H1 (cell line): ENCODE data around the gene GRM4. TPM values are rescaled to one million over a fixed set of nuclear protein-coding genes. Genes with fewer than 3 reads are reported as not detected.

Experiments used
- CTCF ChIA-PET: fragments of 300-600 bp; sonication (Branson Sonifier 250); formaldehyde crosslinking; loops from one replicate; lab custom pipeline; 2021; ENCODE audit not compliant: partially characterized antibody; lab: Charles Lee
- POLR2A ChIA-PET: fragments of 300-600 bp; sonication (Branson Sonifier 250); formaldehyde crosslinking; loops from one replicate; lab custom pipeline; 2021; ENCODE audit warnings: inconsistent platforms; ENCODE audit not compliant: partially characterized antibody; lab: Charles Lee
- DNase-seq, 2 experiments: peaks; one replicate each; pipeline versions ENCODE4 v3.0.0 to v3.0.0-alpha.2; 2010 to 2022; ENCODE audit warnings: low spot score in 2 of 2, low read depth in 1 of 2, mixed read lengths in 1 of 2
- FAIRE-seq: peaks from 2 replicates; lab custom pipeline; 2011; peaks lifted over from hg19 to GRCh38; lab: Jason Lieb, UNC
- H2AFZ ChIP-seq: 2 replicates; pipeline ENCODE4 v1.8.1; 2012; ENCODE audit warnings: low read length, inconsistent platforms
- H2AK5ac ChIP-seq: 2 replicates; pipeline ENCODE4 v1.6.1; 2013; ENCODE audit warnings: low read depth, low read length
- H2BK120ac ChIP-seq: replicated peaks from 2 replicates; pipeline ENCODE3; 2013; ENCODE audit warnings: low read depth, low read length, inconsistent platforms
- H2BK12ac ChIP-seq: 2 replicates; pipeline ENCODE4 v1.6.1; 2013; ENCODE audit warnings: low read depth, low read length
- H2BK15ac ChIP-seq: 2 replicates; pipeline ENCODE4 v1.6.1; 2013; ENCODE audit warnings: low read length
- H2BK20ac ChIP-seq: 2 replicates; pipeline ENCODE4 v1.6.1; 2013; ENCODE audit warnings: low read length
- H2BK5ac ChIP-seq: 2 replicates; pipeline ENCODE4 v1.6.1; 2013; ENCODE audit warnings: low read depth, low read length
- H3K14ac ChIP-seq: 2 replicates; pipeline ENCODE4 v1.6.1; 2013; ENCODE audit warnings: inconsistent platforms; ENCODE audit not compliant: insufficient read length
- H3K18ac ChIP-seq: 2 replicates; pipeline ENCODE4 v1.6.1; 2013; ENCODE audit warnings: low read length; ENCODE audit errors: extremely low read depth
- H3K23ac ChIP-seq: 2 replicates; pipeline ENCODE4 v1.6.1; 2013; ENCODE audit warnings: inconsistent platforms; ENCODE audit not compliant: insufficient read length
- H3K23me2 ChIP-seq: 2 replicates; pipeline ENCODE4 v1.6.1; 2013; ENCODE audit warnings: low read depth, low read length
- H3K27ac ChIP-seq: 2 replicates; pipeline ENCODE4 v1.6.1; 2011; ENCODE audit warnings: low read depth, low read length, inconsistent platforms
- H3K27me3 ChIP-seq, 4 experiments: replicated peaks in 1 of 4; 1 replicate in 1 of 4; 2 replicates in 3 of 4; pipeline versions ENCODE4 v1.6.1 to v1.8.1; 2011 to 2013; ENCODE audit warnings: low read length in 3 of 4, mild to moderate bottlenecking in 3 of 4, inconsistent platforms in 2 of 4, mixed read lengths in 2 of 4, moderate library complexity in 1 of 4; ENCODE audit not compliant: control insufficient read depth in 3 of 4, insufficient read depth in 3 of 4; ENCODE audit errors: extremely low read depth in 1 of 4
- H3K36me3 ChIP-seq, 4 experiments: 2 replicates each; pipeline versions ENCODE4 v1.6.1 to v1.8.1; 2011 to 2013; ENCODE audit warnings: mild to moderate bottlenecking in 4 of 4, low read length in 3 of 4, moderate library complexity in 2 of 4, control low read depth in 1 of 4, inconsistent platforms in 1 of 4; ENCODE audit not compliant: insufficient read depth in 4 of 4, control insufficient read depth in 2 of 4
- H3K4ac ChIP-seq: replicated peaks from 2 replicates; pipeline ENCODE3; 2013; ENCODE audit warnings: low read length, low read depth, mixed read lengths, inconsistent platforms; ENCODE audit not compliant: insufficient read length
- H3K4me1 ChIP-seq, 4 experiments: replicated peaks in 1 of 4; 1 replicate in 1 of 4; 2 replicates in 3 of 4; pipeline versions ENCODE4 v1.6.1 to v1.8.1; 2011 to 2013; ENCODE audit warnings: low read length in 3 of 4, inconsistent platforms in 2 of 4, mixed read lengths in 1 of 4; ENCODE audit not compliant: insufficient read depth in 4 of 4, control insufficient read depth in 3 of 4
- H3K4me2 ChIP-seq, 2 experiments: 2 replicates each; pipeline versions ENCODE4 v1.6.1 to v1.8.1; 2011 to 2013; ENCODE audit warnings: low read depth in 2 of 2, low read length in 2 of 2, control low read depth in 1 of 2, inconsistent platforms in 1 of 2, mild to moderate bottlenecking in 1 of 2; ENCODE audit not compliant: insufficient read depth in 1 of 2
- H3K4me3 ChIP-seq, 4 experiments: fragments of 200-600, 300-600 bp in 1 of 4; sonication (generic), shearing (Covaris generic), sonication (Bioruptor Twin) in 1 of 4; 2 replicates each; pipeline versions ENCODE4 v1.5.1 to v1.8.1; 2011 to 2016; ENCODE audit warnings: low read length in 4 of 4, low read depth in 3 of 4, control low read depth in 2 of 4, inconsistent platforms in 2 of 4, mild to moderate bottlenecking in 2 of 4, mixed read lengths in 1 of 4, moderate library complexity in 1 of 4; ENCODE audit not compliant: insufficient read depth in 2 of 4; ENCODE audit errors: extremely low read depth in 1 of 4
- H3K56ac ChIP-seq: replicated peaks from 2 replicates; pipeline ENCODE3; 2013; ENCODE audit warnings: low read depth, mild to moderate bottlenecking, mixed read lengths, low read length, inconsistent platforms; ENCODE audit not compliant: insufficient read length
- H3K79me1 ChIP-seq: 2 replicates; pipeline ENCODE4 v1.6.1; 2013; ENCODE audit warnings: low read depth, low read length, control low read depth
- H3K79me2 ChIP-seq, 2 experiments: 2 replicates each; pipeline versions ENCODE4 v1.6.1 to v1.8.1; 2012 to 2013; ENCODE audit warnings: low read length in 2 of 2, mild to moderate bottlenecking in 2 of 2, inconsistent platforms in 1 of 2; ENCODE audit not compliant: insufficient read depth in 2 of 2, control insufficient read depth in 1 of 2
- H3K9ac ChIP-seq, 4 experiments: replicated peaks in 1 of 4; 1 replicate in 1 of 4; 2 replicates in 3 of 4; pipeline versions ENCODE4 v1.6.1 to v1.8.1; 2011 to 2013; ENCODE audit warnings: low read depth in 3 of 4, low read length in 3 of 4, control low read depth in 2 of 4, mild to moderate bottlenecking in 2 of 4, moderate library complexity in 2 of 4, inconsistent platforms in 1 of 4; ENCODE audit errors: extremely low read depth in 1 of 4
- H3K9me3 ChIP-seq, 2 experiments: 2 replicates each; pipeline versions ENCODE4 v1.6.1 to v1.8.1; 2012 to 2013; ENCODE audit warnings: mild to moderate bottlenecking in 2 of 2, moderate library complexity in 2 of 2, control low read depth in 1 of 2, inconsistent platforms in 1 of 2, low read depth in 1 of 2, low read length in 1 of 2, mixed read lengths in 1 of 2; ENCODE audit not compliant: insufficient read depth in 2 of 2
- H4K20me1 ChIP-seq, 2 experiments: replicated peaks in 1 of 2; 2 replicates each; pipeline versions ENCODE3 to v1.8.1; 2011 to 2013; ENCODE audit warnings: inconsistent platforms in 2 of 2, low read length in 2 of 2, mild to moderate bottlenecking in 1 of 2; ENCODE audit not compliant: insufficient read depth in 2 of 2, control insufficient read depth in 1 of 2
- H4K5ac ChIP-seq: 2 replicates; pipeline ENCODE4 v1.6.1; 2013; ENCODE audit warnings: low read length, low read depth, mixed read lengths, inconsistent platforms; ENCODE audit not compliant: insufficient read length
- H4K8ac ChIP-seq: 2 replicates; pipeline ENCODE4 v1.8.0; 2013; ENCODE audit warnings: mild to moderate bottlenecking, moderate library complexity, low read length, inconsistent platforms; ENCODE audit not compliant: insufficient read depth; ENCODE audit errors: extremely low read depth
- H4K91ac ChIP-seq: replicated peaks from 2 replicates; pipeline ENCODE3; 2013; ENCODE audit warnings: low read length, mixed read lengths, inconsistent platforms; ENCODE audit not compliant: insufficient read length
- ATF3 ChIP-seq: IDR thresholded peaks from 2 replicates; pipeline ENCODE4 v1.6.1; 2011; ENCODE audit warnings: low read depth, mild to moderate bottlenecking, low read length; ENCODE audit not compliant: insufficient read depth
- BRCA1 ChIP-seq: IDR thresholded peaks from 2 replicates; pipeline ENCODE4 v1.6.1; 2012; ENCODE audit warnings: low read depth, low read length, improper control_type of control experiment
- CHD2 ChIP-seq: IDR thresholded peaks from 2 replicates; pipeline ENCODE4 v1.6.1; 2012; ENCODE audit warnings: low read length, improper control_type of control experiment
- CTBP2 ChIP-seq: IDR thresholded peaks from 2 replicates; pipeline ENCODE4 v1.7.0; 2011; ENCODE audit warnings: borderline replicate concordance, mild to moderate bottlenecking, moderate library complexity, mixed read lengths, low read length; ENCODE audit not compliant: insufficient read depth, insufficient read length
- CTCF ChIP-seq, 3 experiments: IDR thresholded peaks; 1 replicate in 2 of 3; 2 replicates in 1 of 3; pipeline versions ENCODE4 v1.5.1 to v1.6.1; 2011; ENCODE audit warnings: low read length in 3 of 3, mild to moderate bottlenecking in 3 of 3, inconsistent platforms in 2 of 3, low read depth in 1 of 3, moderate library complexity in 1 of 3; ENCODE audit not compliant: insufficient read depth in 1 of 3; ENCODE audit errors: control extremely low read depth in 1 of 3
- RBBP5 ChIP-seq: IDR thresholded peaks from 2 replicates; pipeline ENCODE4 v1.7.1; 2012; ENCODE audit warnings: low read depth, mild to moderate bottlenecking, inconsistent platforms, low read length, moderate library complexity, borderline replicate concordance
- RFX5 ChIP-seq: IDR thresholded peaks from 2 replicates; pipeline ENCODE4 v1.6.1; 2011; ENCODE audit warnings: low read depth, low read length, improper control_type of control experiment, borderline replicate concordance
- RNF2 ChIP-seq: fragments of 200-900, 300-1000 bp; sonication (generic); IDR thresholded peaks from 2 replicates; pipeline ENCODE4 v1.7.1; 2016; ENCODE audit warnings: borderline replicate concordance, low read depth, mild to moderate bottlenecking, antibody characterized with exemption, low read length; ENCODE audit not compliant: poor library complexity, severe bottlenecking; ENCODE audit errors: missing control alignments
- TEAD4 ChIP-seq: IDR thresholded peaks from 2 replicates; pipeline ENCODE4 v1.6.1; 2012; ENCODE audit warnings: low read depth, low read length, inconsistent platforms, mixed read lengths
- WGBS, 2 experiments: shearing (Covaris generic) in 1 of 2; methylation state at CpG; one replicate each; pipeline versions ENCODE4 v1.1.6 to v1.1.7; 2013 to 2015; ENCODE audit warnings: low lambda C conversion rate in 2 of 2, mixed read lengths in 2 of 2, inconsistent platforms in 1 of 2, low coverage in 1 of 2, missing lambda C conversion rate in 1 of 2; ENCODE audit not compliant: insufficient replicate concordance in 2 of 2, insufficient coverage in 1 of 2, insufficient read length in 1 of 2; ENCODE audit errors: extremely low coverage in 1 of 2, missing lambda C conversion rate in 1 of 2; 5-methylcytosine and 5-hydroxymethylcytosine counted together
- polyA plus RNA-seq, 7 experiments: library from polyadenylated mRNA; depleted of rRNA in 3 of 7; stranded (reverse) in 5 of 7; unstranded in 2 of 7; fragments of >200 nt in 5 of 7; fragments of 200-250 nt in 2 of 7; gene quantifications; 1 replicate in 5 of 7; 2 replicates in 1 of 7; 4 replicates in 1 of 7; pipeline versions ENCODE4 v1.2.1 to v1.2.3, GENCODE V29; 2011 to 2013; ENCODE audit warnings: missing spikeins in 2 of 7, mixed read lengths in 2 of 7
- total RNA-seq: library from RNA; stranded (reverse); fragmentation: NEBNext Ultra II Directional; extraction: Animal tissue kit (Norgen Biotek cat#: 25700); gene quantifications from 2 replicates; pipeline ENCODE4 v1.2.1, GENCODE V29; 2021

The GRM4 gene
- total and polyA plus RNA-seq, 2 of the 8 experiments (the other 6 are each of a cell fraction or from before 2014, with no cell fraction given), result 19.6 to 21.5 TPM

- ChIA-PET CTCF (interaction anchor here (1.1 to 11.6 kb wide), 5 partner anchors 11 to 65 kb away, joined by 4 to 128 read pairs (median 6); partner anchors contain the start of gene GRM4), POLR2A (interaction anchor here (0.7 kb wide), 1 partner anchor 22 kb away, joined by 3 read pairs; no protein-coding TSS in a partner anchor)
- Histone ChIP-seq H3K4me1 (peaks cover 18 to 34% (median 30%) of the 10 kb centered on the region in 4 experiments), H2BK120ac (no peak overlapping the region), H3K18ac (peak overlapping the region; percentile 27; the same call in 1 of the 2 replicates), H3K79me1 (peaks cover 12% of the 10 kb centered on the region; the same call in 1 of the 2 replicates), H3K23me2 (peaks cover 3% of the 10 kb centered on the region; the same call in 1 of the 2 replicates), H3K14ac (no peak overlapping the region), H3K4me2 (no peak overlapping the region), H2AK5ac (peak overlapping the region; percentile 49; the same call in 1 of the 2 replicates), H3K4ac (no peak overlapping the region), H2AFZ (no peak overlapping the region), H4K91ac (no peak overlapping the region), H2BK12ac (peak overlapping the region; percentile 31; the same call in 1 of the 2 replicates), H4K8ac (no peak overlapping the region), H3K36me3 (no peaks in the 10 kb centered on the region; a peak in 1 of 8 replicates), H3K23ac (no peak overlapping the region), H3K27ac (no peak overlapping the region), H4K20me1 (peaks cover 0 to 3% of the 10 kb centered on the region in 2 experiments), H3K79me2 (no peaks in the 10 kb centered on the region), H2BK15ac (0 out of 2 replicates have a peak overlapping the region, but pooled peaks have one; percentile 75), H3K4me3 (no peak overlapping the region), H3K27me3 (no peaks in the 10 kb centered on the region), H4K5ac (no peak overlapping the region), H2BK5ac (peak overlapping the region; percentile 38; the same call in 1 of the 2 replicates), H2BK20ac (peak overlapping the region; percentile 23; the same call in 1 of the 2 replicates), H3K9me3 (no peaks in the 10 kb centered on the region), H3K9ac (no peak overlapping the region), H3K56ac (no peak overlapping the region)
- 92% methylated on average over 11 of the region's 13 CpGs; no CpG with 5 or more reads in 1 of the 2 experiments for WGBS, 2 experiments
- no peak for FAIRE-seq
- no peak for DNase-seq
- TF ChIP-seq TEAD4, result no peak
- no peak for TF ChIP-seq RNF2
- TF ChIP-seq RBBP5, result no peak
- TF ChIP-seq CTBP2, result no peak
- no peak for TF ChIP-seq CHD2
- no peak for TF ChIP-seq ATF3
- TF ChIP-seq BRCA1, result no peak
- no peak for TF ChIP-seq RFX5
- no peak for TF ChIP-seq CTCF (IDR thresholded peaks at IDR 0.05; ENCODE audit: control extremely low read depth in 1 of 3, insufficient read depth in 1 of 3, low read depth in 1 of 3, low read length in 3 of 3)
Observed at GRCh38 chr6:34128045-34128444, 17.8 kb downstream of the GRM4 start.
